SK-N-SH (cell line): ENCODE results near the gene MLLT10. TPM values are rescaled to one million over a fixed set of nuclear protein-coding genes. Genes with fewer than 3 reads are reported as not detected.

Experiments used
- CTCF ChIA-PET: fragments of 300-600, 350-600 bp; formaldehyde crosslinking; extraction: SDS; loops from one replicate; lab custom pipeline; 2021; lab: Yijun Ruan, JAX
- POLR2A ChIA-PET: fragments of 350-600 bp; sonication (Branson Sonifier 250); formaldehyde crosslinking; extraction: SDS; loops from one replicate; lab custom pipeline; 2020; ENCODE audit warnings: antibody characterized with exemption, inconsistent platforms; lab: Yijun Ruan, JAX
- DNase-seq: peaks from one replicate; pipeline ENCODE4 v3.0.0; 2012
- H2AFZ ChIP-seq: fragments of 200-600 bp; sonication (generic); 2 replicates; pipeline ENCODE4 v1.8.1; 2016; ENCODE audit warnings: antibody characterized with exemption, mild to moderate bottlenecking, low read depth
- H3F3A ChIP-seq: fragments of 200-600 bp; sonication (generic); replicated peaks from 2 replicates; pipeline ENCODE3; 2016; ENCODE audit warnings: antibody characterized with exemption, mild to moderate bottlenecking; ENCODE audit not compliant: insufficient read depth
- H3K27ac ChIP-seq, 2 experiments: fragments of 200-500 bp in 1 of 2; fragments of 200-600 bp in 1 of 2; sonication (Bioruptor generic) in 1 of 2; sonication (generic), shearing (Covaris generic) in 1 of 2; 2 replicates each; pipeline versions ENCODE4 v1.5.1 to v1.6.1; 2014 to 2016; ENCODE audit warnings: low read depth in 2 of 2, inconsistent platforms in 1 of 2, low read length in 1 of 2, mild to moderate bottlenecking in 1 of 2, mixed read lengths in 1 of 2
- H3K27me3 ChIP-seq: fragments of 200-600 bp; sonication (generic), shearing (Covaris generic); 2 replicates; pipeline ENCODE4 v1.6.1; 2016; ENCODE audit warnings: mixed run types; ENCODE audit not compliant: insufficient read depth
- H3K36me3 ChIP-seq, 2 experiments: fragments of 200-500 bp in 1 of 2; fragments of 200-600 bp in 1 of 2; sonication (Bioruptor generic) in 1 of 2; sonication (generic) in 1 of 2; replicated peaks in 1 of 2; 2 replicates each; pipeline versions ENCODE3 to v1.5.1; 2014 to 2016; ENCODE audit warnings: low read length in 1 of 2, mild to moderate bottlenecking in 1 of 2; ENCODE audit not compliant: insufficient read depth in 2 of 2, control insufficient read depth in 1 of 2
- H3K4me1 ChIP-seq, 2 experiments: fragments of 200-500 bp in 1 of 2; fragments of 200-600 bp in 1 of 2; sonication (Bioruptor generic) in 1 of 2; sonication (generic), shearing (Covaris generic) in 1 of 2; 2 replicates each; pipeline versions ENCODE4 v1.5.1 to v1.6.1; 2014 to 2016; ENCODE audit warnings: low read depth in 1 of 2, low read length in 1 of 2, mixed run types in 1 of 2; ENCODE audit not compliant: insufficient read depth in 2 of 2, control insufficient read depth in 1 of 2
- H3K4me2 ChIP-seq: fragments of 200-600 bp; sonication (generic), shearing (Covaris generic); 2 replicates; pipeline ENCODE4 v1.6.1; 2017; ENCODE audit warnings: mixed run types
- H3K4me3 ChIP-seq, 2 experiments: fragments of 200-500 bp in 1 of 2; fragments of 200-600 bp in 1 of 2; sonication (Bioruptor generic) in 1 of 2; sonication (generic), shearing (Covaris generic) in 1 of 2; 2 replicates each; pipeline versions ENCODE4 v1.5.1 to v1.8.1; 2014 to 2016; ENCODE audit warnings: low read depth in 2 of 2, inconsistent platforms in 1 of 2, low read length in 1 of 2, mild to moderate bottlenecking in 1 of 2, mixed read lengths in 1 of 2, moderate library complexity in 1 of 2
- H3K79me2 ChIP-seq: fragments of 200-600 bp; sonication (generic); 2 replicates; pipeline ENCODE4 v1.8.1; 2017; ENCODE audit warnings: mild to moderate bottlenecking; ENCODE audit not compliant: insufficient read depth
- H3K9ac ChIP-seq: fragments of 200-600 bp; sonication (generic); 2 replicates; pipeline ENCODE4 v1.6.1; 2017; ENCODE audit warnings: mixed run types
- H3K9me2 ChIP-seq: fragments of 200-600 bp; sonication (generic); 2 replicates; pipeline ENCODE4 v1.6.1; 2017; ENCODE audit warnings: mixed run types
- H3K9me3 ChIP-seq: fragments of 200-600 bp; sonication (generic); 2 replicates; pipeline ENCODE4 v1.6.1; 2017; ENCODE audit warnings: mixed run types, mild to moderate bottlenecking, moderate library complexity
- H4K20me1 ChIP-seq: fragments of 200-600 bp; sonication (generic); 2 replicates; pipeline ENCODE4 v1.6.1; 2017; ENCODE audit warnings: mild to moderate bottlenecking, mixed run types; ENCODE audit not compliant: insufficient read depth
- CHD2 ChIP-seq: fragments of 150-350 bp; IDR thresholded peaks from 2 replicates; pipeline ENCODE4 v1.6.1; 2018; ENCODE audit warnings: low read length; ENCODE audit not compliant: partially characterized antibody
- ELF1 ChIP-seq: IDR thresholded peaks from 2 replicates; pipeline ENCODE4 v1.4.0; 2012
- EP300 ChIP-seq, 2 experiments: IDR thresholded peaks; 2 replicates each; pipeline versions ENCODE4 v1.4.0 to v1.6.1; 2012; ENCODE audit warnings: borderline replicate concordance in 1 of 2, low read depth in 1 of 2, low read length in 1 of 2
- FOSL2 ChIP-seq: IDR thresholded peaks from 2 replicates; pipeline ENCODE4 v1.4.0; 2012; ENCODE audit warnings: low read depth, mild to moderate bottlenecking, moderate library complexity, borderline replicate concordance
- FOXJ3 ChIP-seq: sonication (generic); formaldehyde crosslinking; IDR thresholded peaks from 2 replicates; pipeline ENCODE4 v1.5.1; 2020; ENCODE audit warnings: mild to moderate bottlenecking, missing genetic modification reagents
- FOXM1 ChIP-seq: IDR thresholded peaks from 2 replicates; pipeline ENCODE4 v1.4.0; 2012; ENCODE audit warnings: low read depth, mild to moderate bottlenecking
- GATA2 ChIP-seq: sonication (generic); formaldehyde crosslinking; IDR thresholded peaks from 2 replicates; pipeline ENCODE4 v1.5.0; 2020; ENCODE audit warnings: mild to moderate bottlenecking, missing genetic modification reagents
- MEF2A ChIP-seq: IDR thresholded peaks from 2 replicates; pipeline ENCODE4 v1.4.0; 2012; ENCODE audit warnings: low read depth, borderline replicate concordance
- NFIC ChIP-seq: IDR thresholded peaks from 2 replicates; pipeline ENCODE4 v1.4.0; 2012; ENCODE audit warnings: borderline replicate concordance
- NRF1 ChIP-seq: IDR thresholded peaks from 2 replicates; pipeline ENCODE4 v1.6.1; 2012; ENCODE audit warnings: low read depth, mild to moderate bottlenecking, low read length
- POLR2AphosphoS5 ChIP-seq: IDR thresholded peaks from 2 replicates; pipeline ENCODE4 v1.6.1; 2012; ENCODE audit warnings: low read depth, low read length
- RAD21 ChIP-seq: IDR thresholded peaks from 2 replicates; pipeline ENCODE4 v1.6.1; 2012; ENCODE audit warnings: mild to moderate bottlenecking, low read length
- RFX5 ChIP-seq: IDR thresholded peaks from 2 replicates; pipeline ENCODE4 v1.6.1; 2012; ENCODE audit warnings: mild to moderate bottlenecking, improper control_type of control experiment, low read length
- RXRA ChIP-seq: IDR thresholded peaks from 2 replicates; pipeline ENCODE4 v1.4.0; 2012; ENCODE audit warnings: low read depth, mild to moderate bottlenecking, borderline replicate concordance
- TAF1 ChIP-seq: IDR thresholded peaks from 2 replicates; pipeline ENCODE4 v1.6.1; 2012; ENCODE audit warnings: low read depth, mild to moderate bottlenecking, low read length, moderate library complexity, borderline replicate concordance
- TCF12 ChIP-seq: IDR thresholded peaks from 2 replicates; pipeline ENCODE4 v1.4.0; 2012
- WGBS: methylation state at CpG from one replicate; pipeline ENCODE4 v1.1.6; 2017; ENCODE audit warnings: low lambda C conversion rate; 5-methylcytosine and 5-hydroxymethylcytosine counted together
- polyA plus RNA-seq, 3 experiments: library from polyadenylated mRNA; depleted of rRNA; stranded (reverse); fragments of >200 nt; gene quantifications; 2 replicates each; pipeline ENCODE4 v1.2.3, GENCODE V29; 2012
- TF ChIP-seq, protein P1 (sequence below): IDR thresholded peaks from 2 replicates; pipeline ENCODE4 v1.4.0; 2012; ENCODE audit warnings: low read depth, borderline replicate concordance
- TF ChIP-seq, protein P2 (sequence below): IDR thresholded peaks from 2 replicates; pipeline ENCODE4 v1.4.0; 2012; ENCODE audit warnings: low read depth, borderline replicate concordance
- TF ChIP-seq, protein P3 (sequence below): fragments of 150-350 bp; IDR thresholded peaks from 2 replicates; pipeline ENCODE4 v1.6.1; 2016; ENCODE audit warnings: mild to moderate bottlenecking, low read depth, low read length
- TF ChIP-seq, protein P4 (sequence below): IDR thresholded peaks from 2 replicates; pipeline ENCODE4 v1.4.0; 2012; ENCODE audit warnings: low read depth
- TF ChIP-seq, protein P5 (sequence below): fragments of 150-350 bp; IDR thresholded peaks from 2 replicates; pipeline ENCODE4 v1.6.1; 2017; ENCODE audit warnings: antibody characterized with exemption, low read length, low read depth, borderline replicate concordance

Gene MLLT10
- polyA plus RNA-seq, 1 of the 3 experiments (the other 2 are of a cell fraction) = 26.0 TPM

DNA sequence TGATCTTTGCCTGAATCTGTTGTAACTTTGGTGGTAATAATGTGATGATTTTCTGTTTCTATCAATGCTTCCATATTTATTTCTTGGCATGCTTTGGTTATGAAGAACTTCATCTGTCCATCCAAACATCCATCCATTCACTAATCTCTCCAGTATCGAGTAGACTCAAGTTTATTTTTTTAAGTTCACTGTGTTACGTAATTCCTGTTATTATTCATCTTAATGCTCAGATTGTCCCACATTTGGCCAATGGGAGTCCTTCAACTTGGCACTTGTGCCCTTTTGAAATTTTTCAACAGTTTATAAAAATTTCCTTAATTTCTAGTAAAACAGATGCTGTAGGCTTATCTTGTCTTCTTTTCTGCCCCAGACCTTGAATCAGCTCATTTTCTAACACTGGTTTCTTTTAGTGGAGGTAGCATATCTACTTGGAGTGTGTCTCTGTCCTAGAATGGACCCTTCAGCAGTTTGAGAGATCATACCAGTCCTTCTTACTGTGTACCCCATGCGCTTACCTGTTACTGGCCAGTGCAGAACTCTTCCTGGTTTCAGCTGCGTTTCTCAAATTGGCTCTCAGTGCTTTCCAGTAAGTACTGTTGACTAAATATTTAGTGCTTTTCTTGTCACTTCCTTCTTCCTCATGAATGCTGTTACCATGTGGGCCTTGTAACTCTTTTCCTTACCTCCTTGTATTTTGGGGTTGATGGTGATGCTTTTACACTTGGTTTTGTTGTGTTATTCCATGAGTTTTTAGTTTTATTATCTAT lies 100.8 kb downstream of the MLLT10 start:
- no peak overlapping the region for H3K27ac ChIP-seq
- 0 out of 2 replicates have a peak, but pooled peaks cover 7% of the 10 kb centered on the region for H4K20me1 ChIP-seq
- ChIA-PET CTCF (no interaction called here), POLR2A (no interaction called here)
- H3K79me2 ChIP-seq = peaks cover 43% of the 10 kb centered on the region
- H3K4me3 ChIP-seq = no peak overlapping the region
- no peak for DNase-seq
- no peak overlapping the region for H3K9ac ChIP-seq
- WGBS = 97% methylated on average over 4 of the region's 4 CpGs
- TF ChIP-seq POLR2AphosphoS5 = no peak
- no peak overlapping the region for H2AFZ ChIP-seq
- H3K36me3 ChIP-seq = peaks cover 12 to 34% of the 10 kb centered on the region in 2 experiments
- H3K4me1 ChIP-seq = no peaks in the 10 kb centered on the region; a peak in 1 of 4 replicates
- H3F3A ChIP-seq = no peaks in the 10 kb centered on the region
- H3K9me3 ChIP-seq = no peaks in the 10 kb centered on the region
- H3K9me2 ChIP-seq = no peaks in the 10 kb centered on the region
- H3K4me2 ChIP-seq = no peak overlapping the region
- no peaks in the 10 kb centered on the region for H3K27me3 ChIP-seq

DNA sequence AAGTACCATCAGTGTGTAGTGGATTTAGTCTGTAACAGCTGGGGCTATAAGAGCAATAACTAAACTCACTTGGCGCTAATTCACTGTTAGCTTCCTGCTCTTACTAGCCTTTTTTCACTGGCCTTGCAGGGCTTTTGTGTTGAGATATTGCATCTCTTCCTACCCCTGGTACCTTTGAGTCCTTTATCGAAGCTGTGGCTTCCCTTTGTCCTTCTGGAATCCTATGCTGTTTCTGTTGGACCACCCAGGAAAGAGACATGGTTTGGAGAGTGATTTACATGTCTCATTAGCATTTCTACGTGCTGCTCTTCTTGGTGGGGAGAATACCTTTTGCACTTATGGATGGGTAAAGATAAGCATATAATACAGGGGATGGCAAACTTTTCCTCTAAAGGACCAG lies 103.8 kb downstream of the MLLT10 start:
- Histone ChIP-seq H4K20me1 (0 out of 2 replicates have a peak, but pooled peaks cover 7% of the 10 kb centered on the region), H3K27me3 (no peaks in the 10 kb centered on the region), H3K9ac (no peak overlapping the region), H3K79me2 (peaks cover 40% of the 10 kb centered on the region), H3K9me3 (no peaks in the 10 kb centered on the region), H3K4me1 (no peaks in the 10 kb centered on the region; a peak in 1 of 4 replicates), H2AFZ (no peak overlapping the region), H3K36me3 (peaks cover 11 to 20% of the 10 kb centered on the region in 2 experiments), H3K4me3 (no peak overlapping the region), H3K9me2 (no peaks in the 10 kb centered on the region), H3K27ac (no peak overlapping the region), H3F3A (no peaks in the 10 kb centered on the region), H3K4me2 (no peak overlapping the region)
- TF ChIP-seq TCF12 = no peak
- TF ChIP-seq RXRA = no peak
- TF ChIP-seq, protein P1, sequence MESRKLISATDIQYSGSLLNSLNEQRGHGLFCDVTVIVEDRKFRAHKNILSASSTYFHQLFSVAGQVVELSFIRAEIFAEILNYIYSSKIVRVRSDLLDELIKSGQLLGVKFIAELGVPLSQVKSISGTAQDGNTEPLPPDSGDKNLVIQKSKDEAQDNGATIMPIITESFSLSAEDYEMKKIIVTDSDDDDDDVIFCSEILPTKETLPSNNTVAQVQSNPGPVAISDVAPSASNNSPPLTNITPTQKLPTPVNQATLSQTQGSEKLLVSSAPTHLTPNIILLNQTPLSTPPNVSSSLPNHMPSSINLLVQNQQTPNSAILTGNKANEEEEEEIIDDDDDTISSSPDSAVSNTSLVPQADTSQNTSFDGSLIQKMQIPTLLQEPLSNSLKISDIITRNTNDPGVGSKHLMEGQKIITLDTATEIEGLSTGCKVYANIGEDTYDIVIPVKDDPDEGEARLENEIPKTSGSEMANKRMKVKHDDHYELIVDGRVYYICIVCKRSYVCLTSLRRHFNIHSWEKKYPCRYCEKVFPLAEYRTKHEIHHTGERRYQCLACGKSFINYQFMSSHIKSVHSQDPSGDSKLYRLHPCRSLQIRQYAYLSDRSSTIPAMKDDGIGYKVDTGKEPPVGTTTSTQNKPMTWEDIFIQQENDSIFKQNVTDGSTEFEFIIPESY = no peak
- TF ChIP-seq, protein P2, sequence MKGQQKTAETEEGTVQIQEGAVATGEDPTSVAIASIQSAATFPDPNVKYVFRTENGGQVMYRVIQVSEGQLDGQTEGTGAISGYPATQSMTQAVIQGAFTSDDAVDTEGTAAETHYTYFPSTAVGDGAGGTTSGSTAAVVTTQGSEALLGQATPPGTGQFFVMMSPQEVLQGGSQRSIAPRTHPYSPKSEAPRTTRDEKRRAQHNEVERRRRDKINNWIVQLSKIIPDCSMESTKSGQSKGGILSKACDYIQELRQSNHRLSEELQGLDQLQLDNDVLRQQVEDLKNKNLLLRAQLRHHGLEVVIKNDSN = no peak
- no peak for TF ChIP-seq NRF1
- TF ChIP-seq CHD2 = no peak
- no peak for TF ChIP-seq EP300 (IDR thresholded peaks at IDR 0.05; ENCODE audit: borderline replicate concordance in 1 of 2, low read depth in 1 of 2, low read length in 1 of 2)
- TF ChIP-seq, protein P3, sequence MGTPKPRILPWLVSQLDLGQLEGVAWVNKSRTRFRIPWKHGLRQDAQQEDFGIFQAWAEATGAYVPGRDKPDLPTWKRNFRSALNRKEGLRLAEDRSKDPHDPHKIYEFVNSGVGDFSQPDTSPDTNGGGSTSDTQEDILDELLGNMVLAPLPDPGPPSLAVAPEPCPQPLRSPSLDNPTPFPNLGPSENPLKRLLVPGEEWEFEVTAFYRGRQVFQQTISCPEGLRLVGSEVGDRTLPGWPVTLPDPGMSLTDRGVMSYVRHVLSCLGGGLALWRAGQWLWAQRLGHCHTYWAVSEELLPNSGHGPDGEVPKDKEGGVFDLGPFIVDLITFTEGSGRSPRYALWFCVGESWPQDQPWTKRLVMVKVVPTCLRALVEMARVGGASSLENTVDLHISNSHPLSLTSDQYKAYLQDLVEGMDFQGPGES = no peak
- no peak for TF ChIP-seq TAF1
- TF ChIP-seq, protein P4, sequence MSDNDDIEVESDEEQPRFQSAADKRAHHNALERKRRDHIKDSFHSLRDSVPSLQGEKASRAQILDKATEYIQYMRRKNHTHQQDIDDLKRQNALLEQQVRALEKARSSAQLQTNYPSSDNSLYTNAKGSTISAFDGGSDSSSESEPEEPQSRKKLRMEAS = no peak
- no peak for TF ChIP-seq RAD21
- no peak for TF ChIP-seq FOSL2
- no peak for TF ChIP-seq MEF2A
- no peak for TF ChIP-seq NFIC
- TF ChIP-seq, protein P5, sequence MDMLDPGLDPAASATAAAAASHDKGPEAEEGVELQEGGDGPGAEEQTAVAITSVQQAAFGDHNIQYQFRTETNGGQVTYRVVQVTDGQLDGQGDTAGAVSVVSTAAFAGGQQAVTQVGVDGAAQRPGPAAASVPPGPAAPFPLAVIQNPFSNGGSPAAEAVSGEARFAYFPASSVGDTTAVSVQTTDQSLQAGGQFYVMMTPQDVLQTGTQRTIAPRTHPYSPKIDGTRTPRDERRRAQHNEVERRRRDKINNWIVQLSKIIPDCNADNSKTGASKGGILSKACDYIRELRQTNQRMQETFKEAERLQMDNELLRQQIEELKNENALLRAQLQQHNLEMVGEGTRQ = no peak
- TF ChIP-seq FOXJ3 (CRISPR knock-in tag) = no peak
- TF ChIP-seq GATA2 = no peak
- TF ChIP-seq RFX5 = no peak
- no peak for TF ChIP-seq FOXM1
- no peak for TF ChIP-seq ELF1
- no peak for DNase-seq
- POLR2A ChIA-PET = no interaction called here
- 98% methylated on average over 3 of the region's 3 CpGs for WGBS
- CTCF ChIA-PET = interaction anchor here (0.6 to 1.8 kb wide), 3 partner anchors 12 to 1226 kb away, joined by 3 to 9 read pairs (median 3); no protein-coding TSS in a partner anchor
